SK-N-SH treated with all-trans-retinoic acid at 6 μM for 48 hours (cell line): ENCODE results near the gene PIGM.

Experiments used
- ATAC-seq: fragments of 200-7000 bp; cut with Tn5 transposase; 3 replicates; pipeline ENCODE4 v1.9.1; 2020; ENCODE audit warnings: mild to moderate bottlenecking, moderate library complexity
- ARNTL ChIP-seq: fragments of 450-650 bp; formaldehyde crosslinking; IDR thresholded peaks from 2 replicates; pipeline ENCODE4 v1.5.0; 2020; ENCODE audit warnings: low read depth, mild to moderate bottlenecking, moderate library complexity, borderline replicate concordance
- BACH2 ChIP-seq: fragments of 250-450 bp; sonication (Bioruptor Pico); IDR thresholded peaks from 2 replicates; pipeline ENCODE4 v1.9.0; 2021; ENCODE audit warnings: mild to moderate bottlenecking, borderline replicate concordance
- CSDC2 ChIP-seq: fragments of 250-450 bp; sonication (Bioruptor Pico); IDR thresholded peaks from 2 replicates; pipeline ENCODE4 v1.5.0; 2020; ENCODE audit warnings: mild to moderate bottlenecking, moderate library complexity
- ESRRG ChIP-seq: fragments of 250-450 bp; sonication (Bioruptor Pico); IDR thresholded peaks from 2 replicates; pipeline ENCODE4 v1.6.1; 2021; ENCODE audit warnings: mild to moderate bottlenecking
- GLIS3 ChIP-seq: fragments of 250-450 bp; sonication (Bioruptor Pico); IDR thresholded peaks from 2 replicates; pipeline ENCODE4 v1.5.0; 2020; ENCODE audit warnings: mild to moderate bottlenecking, moderate library complexity
- ISL1 ChIP-seq: fragments of 250-450 bp; sonication (Bioruptor Pico); IDR thresholded peaks from 2 replicates; pipeline ENCODE4 v2.1.2; 2022; ENCODE audit warnings: mild to moderate bottlenecking, moderate library complexity
- OSR1 ChIP-seq: fragments of 250-450 bp; sonication (Bioruptor Pico); IDR thresholded peaks from 2 replicates; pipeline ENCODE4 v1.8.0; 2022; ENCODE audit warnings: moderate library complexity, mild to moderate bottlenecking, inconsistent platforms
- PPARA ChIP-seq: fragments of 250-450 bp; sonication (Bioruptor Pico); IDR thresholded peaks from 2 replicates; pipeline ENCODE4 v1.5.0; 2020; ENCODE audit warnings: mild to moderate bottlenecking, borderline replicate concordance
- RARB ChIP-seq: fragments of 250-450 bp; sonication (Bioruptor Pico); IDR thresholded peaks from 2 replicates; pipeline ENCODE4 v1.8.0; 2021; ENCODE audit warnings: mild to moderate bottlenecking, moderate library complexity
- SNAI2 ChIP-seq: fragments of 250-450 bp; sonication (Bioruptor Pico); IDR thresholded peaks from 2 replicates; pipeline ENCODE4 v1.5.0; 2020; ENCODE audit warnings: mild to moderate bottlenecking, moderate library complexity
- TCF4 ChIP-seq: fragments of 250-450 bp; sonication (Bioruptor Pico); IDR thresholded peaks from 2 replicates; pipeline ENCODE4 v1.8.0; 2021; ENCODE audit warnings: mild to moderate bottlenecking, moderate library complexity, borderline replicate concordance
- TOX ChIP-seq: fragments of 250-450 bp; sonication (Bioruptor Pico); IDR thresholded peaks from 2 replicates; pipeline ENCODE4 v1.8.0; 2021; ENCODE audit warnings: mild to moderate bottlenecking, moderate library complexity, borderline replicate concordance
- ZC3H10 ChIP-seq: fragments of 250-450 bp; sonication (Bioruptor Pico); IDR thresholded peaks from 2 replicates; pipeline ENCODE4 v1.5.1; 2021; ENCODE audit warnings: mild to moderate bottlenecking, moderate library complexity
- ZFP3 ChIP-seq: fragments of 250-450 bp; sonication (Bioruptor Pico); IDR thresholded peaks from 2 replicates; pipeline ENCODE4 v1.5.0; 2020; ENCODE audit warnings: mild to moderate bottlenecking, moderate library complexity
- ZFP30 ChIP-seq: fragments of 450-650 bp; formaldehyde crosslinking; IDR thresholded peaks from 2 replicates; pipeline ENCODE4 v1.5.0; 2022; ENCODE audit warnings: mild to moderate bottlenecking, moderate library complexity
- ZNF565 ChIP-seq: fragments of 450-650 bp; formaldehyde crosslinking; conservative IDR thresholded peaks from 2 replicates; pipeline ENCODE4 v1.5.0; 2020; ENCODE audit warnings: low read depth, mild to moderate bottlenecking, moderate library complexity
- ZNF70 ChIP-seq: fragments of 450-650 bp; formaldehyde crosslinking; IDR thresholded peaks from 2 replicates; pipeline ENCODE4 v1.5.0; 2020; ENCODE audit warnings: mild to moderate bottlenecking, moderate library complexity
- ZNF8 ChIP-seq: fragments of 450-650 bp; formaldehyde crosslinking; IDR thresholded peaks from 2 replicates; pipeline ENCODE4 v1.5.0; 2020; ENCODE audit warnings: mild to moderate bottlenecking, moderate library complexity
- TF ChIP-seq, protein P1 (sequence below): fragments of 250-450 bp; sonication (Bioruptor Pico); IDR thresholded peaks from 2 replicates; pipeline ENCODE4 v1.5.0; 2020; ENCODE audit warnings: mild to moderate bottlenecking, moderate library complexity
- TF ChIP-seq, protein P2 (sequence below): fragments of 250-450 bp; sonication (Bioruptor Pico); IDR thresholded peaks from 2 replicates; pipeline ENCODE4 v1.8.0; 2021; ENCODE audit warnings: low read depth, mild to moderate bottlenecking, moderate library complexity, borderline replicate concordance
- TF ChIP-seq, protein P3 (sequence below): fragments of 250-450 bp; sonication (Bioruptor Pico); IDR thresholded peaks from 2 replicates; pipeline ENCODE4 v1.8.0; 2020; ENCODE audit warnings: mild to moderate bottlenecking, moderate library complexity, borderline replicate concordance
- TF ChIP-seq, protein P4 (sequence below): fragments of 250-450 bp; sonication (Bioruptor Pico); IDR thresholded peaks from 2 replicates; pipeline ENCODE4 v1.5.1; 2020; ENCODE audit warnings: low read depth, mild to moderate bottlenecking, moderate library complexity

Gene PIGM

DNA sequence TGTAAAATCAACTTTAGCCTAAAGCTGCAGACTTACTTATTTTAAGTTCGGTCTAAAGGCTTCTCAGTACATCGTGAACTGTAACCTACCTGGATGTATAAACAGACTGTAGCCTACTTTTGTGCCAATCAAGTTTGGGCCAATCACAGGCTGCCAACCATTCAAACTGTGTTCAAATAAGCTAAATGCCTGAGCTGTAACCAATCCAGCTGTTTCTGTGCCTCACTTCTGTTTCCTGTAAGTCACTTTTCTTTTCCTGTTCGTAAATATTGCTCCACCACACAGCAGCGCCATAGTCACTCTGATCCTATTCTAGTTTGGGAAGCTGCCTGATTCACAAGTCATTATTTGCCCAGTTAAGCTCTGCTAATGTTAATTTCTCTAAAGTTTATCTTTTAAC is 40.3 kb downstream of the PIGM start:
- no peak for TF ChIP-seq ISL1 (CRISPR knock-in tag)
- no peak for TF ChIP-seq ZC3H10 (CRISPR knock-in tag)
- TF ChIP-seq, protein P1, sequence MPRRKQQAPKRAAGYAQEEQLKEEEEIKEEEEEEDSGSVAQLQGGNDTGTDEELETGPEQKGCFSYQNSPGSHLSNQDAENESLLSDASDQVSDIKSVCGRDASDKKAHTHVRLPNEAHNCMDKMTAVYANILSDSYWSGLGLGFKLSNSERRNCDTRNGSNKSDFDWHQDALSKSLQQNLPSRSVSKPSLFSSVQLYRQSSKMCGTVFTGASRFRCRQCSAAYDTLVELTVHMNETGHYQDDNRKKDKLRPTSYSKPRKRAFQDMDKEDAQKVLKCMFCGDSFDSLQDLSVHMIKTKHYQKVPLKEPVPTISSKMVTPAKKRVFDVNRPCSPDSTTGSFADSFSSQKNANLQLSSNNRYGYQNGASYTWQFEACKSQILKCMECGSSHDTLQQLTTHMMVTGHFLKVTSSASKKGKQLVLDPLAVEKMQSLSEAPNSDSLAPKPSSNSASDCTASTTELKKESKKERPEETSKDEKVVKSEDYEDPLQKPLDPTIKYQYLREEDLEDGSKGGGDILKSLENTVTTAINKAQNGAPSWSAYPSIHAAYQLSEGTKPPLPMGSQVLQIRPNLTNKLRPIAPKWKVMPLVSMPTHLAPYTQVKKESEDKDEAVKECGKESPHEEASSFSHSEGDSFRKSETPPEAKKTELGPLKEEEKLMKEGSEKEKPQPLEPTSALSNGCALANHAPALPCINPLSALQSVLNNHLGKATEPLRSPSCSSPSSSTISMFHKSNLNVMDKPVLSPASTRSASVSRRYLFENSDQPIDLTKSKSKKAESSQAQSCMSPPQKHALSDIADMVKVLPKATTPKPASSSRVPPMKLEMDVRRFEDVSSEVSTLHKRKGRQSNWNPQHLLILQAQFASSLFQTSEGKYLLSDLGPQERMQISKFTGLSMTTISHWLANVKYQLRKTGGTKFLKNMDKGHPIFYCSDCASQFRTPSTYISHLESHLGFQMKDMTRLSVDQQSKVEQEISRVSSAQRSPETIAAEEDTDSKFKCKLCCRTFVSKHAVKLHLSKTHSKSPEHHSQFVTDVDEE: no peak
- no peak for TF ChIP-seq TOX (CRISPR knock-in tag)
- TF ChIP-seq ZNF565: no peak
- TF ChIP-seq BACH2 (CRISPR knock-in tag): no peak
- TF ChIP-seq ZFP30: no peak
- no peak for TF ChIP-seq PPARA (CRISPR knock-in tag)
- TF ChIP-seq, protein P2, sequence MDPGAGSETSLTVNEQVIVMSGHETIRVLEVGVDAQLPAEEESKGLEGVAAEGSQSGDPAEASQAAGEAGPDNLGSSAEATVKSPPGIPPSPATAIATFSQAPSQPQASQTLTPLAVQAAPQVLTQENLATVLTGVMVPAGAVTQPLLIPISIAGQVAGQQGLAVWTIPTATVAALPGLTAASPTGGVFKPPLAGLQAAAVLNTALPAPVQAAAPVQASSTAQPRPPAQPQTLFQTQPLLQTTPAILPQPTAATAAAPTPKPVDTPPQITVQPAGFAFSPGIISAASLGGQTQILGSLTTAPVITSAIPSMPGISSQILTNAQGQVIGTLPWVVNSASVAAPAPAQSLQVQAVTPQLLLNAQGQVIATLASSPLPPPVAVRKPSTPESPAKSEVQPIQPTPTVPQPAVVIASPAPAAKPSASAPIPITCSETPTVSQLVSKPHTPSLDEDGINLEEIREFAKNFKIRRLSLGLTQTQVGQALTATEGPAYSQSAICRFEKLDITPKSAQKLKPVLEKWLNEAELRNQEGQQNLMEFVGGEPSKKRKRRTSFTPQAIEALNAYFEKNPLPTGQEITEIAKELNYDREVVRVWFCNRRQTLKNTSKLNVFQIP (CRISPR knock-in tag): no peak
- no peak for ATAC-seq

GRCh38 chr1:159990005-159990404 is 41.8 kb downstream of the PIGM start:
- no peak for ATAC-seq
- TF ChIP-seq ZNF8 (CRISPR knock-in tag) (no peak), RARB (no peak), ESRRG (CRISPR knock-in tag) (no peak), ARNTL (CRISPR knock-in tag) (no peak), PPARA (CRISPR knock-in tag) (no peak), ISL1 (CRISPR knock-in tag) (no peak), CSDC2 (CRISPR knock-in tag) (no peak), ZC3H10 (CRISPR knock-in tag) (no peak), SNAI2 (CRISPR knock-in tag) (no peak), ZNF70 (CRISPR knock-in tag) (no peak), TCF4 (CRISPR knock-in tag) (no peak), ZNF565 (no peak), OSR1 (no peak), ZFP3 (CRISPR knock-in tag) (no peak), GLIS3 (CRISPR knock-in tag) (no peak), BACH2 (CRISPR knock-in tag) (no peak)
- TF ChIP-seq, protein P1: no peak
- TF ChIP-seq, protein P2 (CRISPR knock-in tag): no peak
- TF ChIP-seq, all 23 proteins: peak for 0

- TF ChIP-seq PPARA (CRISPR knock-in tag) (no peak), ISL1 (CRISPR knock-in tag) (no peak), BACH2 (CRISPR knock-in tag) (no peak), ESRRG (CRISPR knock-in tag) (no peak), ZFP30 (no peak), SNAI2 (CRISPR knock-in tag) (no peak), RARB (no peak), TOX (CRISPR knock-in tag) (no peak), ZNF70 (CRISPR knock-in tag) (no peak), ARNTL (CRISPR knock-in tag) (no peak), ZC3H10 (CRISPR knock-in tag) (no peak), ZNF565 (no peak), OSR1 (no peak), GLIS3 (CRISPR knock-in tag) (no peak), CSDC2 (CRISPR knock-in tag) (no peak), TCF4 (CRISPR knock-in tag) (no peak)
- TF ChIP-seq, protein P2 (CRISPR knock-in tag): no peak
- TF ChIP-seq, protein P3, sequence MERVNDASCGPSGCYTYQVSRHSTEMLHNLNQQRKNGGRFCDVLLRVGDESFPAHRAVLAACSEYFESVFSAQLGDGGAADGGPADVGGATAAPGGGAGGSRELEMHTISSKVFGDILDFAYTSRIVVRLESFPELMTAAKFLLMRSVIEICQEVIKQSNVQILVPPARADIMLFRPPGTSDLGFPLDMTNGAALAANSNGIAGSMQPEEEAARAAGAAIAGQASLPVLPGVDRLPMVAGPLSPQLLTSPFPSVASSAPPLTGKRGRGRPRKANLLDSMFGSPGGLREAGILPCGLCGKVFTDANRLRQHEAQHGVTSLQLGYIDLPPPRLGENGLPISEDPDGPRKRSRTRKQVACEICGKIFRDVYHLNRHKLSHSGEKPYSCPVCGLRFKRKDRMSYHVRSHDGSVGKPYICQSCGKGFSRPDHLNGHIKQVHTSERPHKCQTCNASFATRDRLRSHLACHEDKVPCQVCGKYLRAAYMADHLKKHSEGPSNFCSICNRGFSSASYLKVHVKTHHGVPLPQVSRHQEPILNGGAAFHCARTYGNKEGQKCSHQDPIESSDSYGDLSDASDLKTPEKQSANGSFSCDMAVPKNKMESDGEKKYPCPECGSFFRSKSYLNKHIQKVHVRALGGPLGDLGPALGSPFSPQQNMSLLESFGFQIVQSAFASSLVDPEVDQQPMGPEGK (CRISPR knock-in tag): no peak
- TF ChIP-seq, protein P4, sequence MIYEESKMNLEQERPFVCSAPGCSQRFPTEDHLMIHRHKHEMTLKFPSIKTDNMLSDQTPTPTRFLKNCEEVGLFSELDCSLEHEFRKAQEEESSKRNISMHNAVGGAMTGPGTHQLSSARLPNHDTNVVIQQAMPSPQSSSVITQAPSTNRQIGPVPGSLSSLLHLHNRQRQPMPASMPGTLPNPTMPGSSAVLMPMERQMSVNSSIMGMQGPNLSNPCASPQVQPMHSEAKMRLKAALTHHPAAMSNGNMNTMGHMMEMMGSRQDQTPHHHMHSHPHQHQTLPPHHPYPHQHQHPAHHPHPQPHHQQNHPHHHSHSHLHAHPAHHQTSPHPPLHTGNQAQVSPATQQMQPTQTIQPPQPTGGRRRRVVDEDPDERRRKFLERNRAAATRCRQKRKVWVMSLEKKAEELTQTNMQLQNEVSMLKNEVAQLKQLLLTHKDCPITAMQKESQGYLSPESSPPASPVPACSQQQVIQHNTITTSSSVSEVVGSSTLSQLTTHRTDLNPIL (CRISPR knock-in tag): no peak
Measured at GRCh38 chr1:159989581-159989980, 42.2 kb downstream of the PIGM start.

More at GRCh38 chr1:159989581-159989980, 42.2 kb downstream of the PIGM start:
- ATAC-seq: no peak
